ENCODE measurements around the gene MESP2.

Gene MESP2

GRCh38 chr15:89743594-89743993 lies 32.5 kb upstream of the MESP2 start:
- H3K27ac ChIP-seq = no peak overlapping the region
- TF ChIP-seq ZFX (IDR thresholded peaks at IDR 0.05; ENCODE audit: borderline replicate concordance) (no peak), CTCF (IDR thresholded peaks at IDR 0.05) (no peak)

GRCh38 chr15:89745131-89745530 lies 31.0 kb upstream of the MESP2 start:
- no peak overlapping the region for H3K27ac ChIP-seq
- TF ChIP-seq ZFX (IDR thresholded peaks at IDR 0.05; ENCODE audit: borderline replicate concordance) (no peak), CTCF (IDR thresholded peaks at IDR 0.05) (no peak)

- TF ChIP-seq CTCF (IDR thresholded peaks at IDR 0.05) (no peak), ZFX (IDR thresholded peaks at IDR 0.05; ENCODE audit: borderline replicate concordance) (no peak)
- no peak overlapping the region for H3K27ac ChIP-seq
Observed at GRCh38 chr15:89745768-89746167, 30.4 kb upstream of the MESP2 start.

- TF ChIP-seq ZFX (IDR thresholded peaks at IDR 0.05; ENCODE audit: borderline replicate concordance) = no peak
- TF ChIP-seq CTCF (IDR thresholded peaks at IDR 0.05) = no peak
- peak overlapping the region; percentile 42; the same call in 1 of the 2 replicates for H3K27ac ChIP-seq
Observed at GRCh38 chr15:89746386-89746780, 29.7 kb upstream of the MESP2 start.

- H3K27ac ChIP-seq = peak overlapping the region; percentile 42; the same call in 1 of the 2 replicates
- TF ChIP-seq ZFX (IDR thresholded peaks at IDR 0.05; ENCODE audit: borderline replicate concordance) (no peak), CTCF (IDR thresholded peaks at IDR 0.05) (no peak)
Observed at GRCh38 chr15:89747708-89748682, 28.1 kb upstream of the MESP2 start.

- TF ChIP-seq ZFX (IDR thresholded peaks at IDR 0.05; ENCODE audit: borderline replicate concordance) = no peak
- no peak for TF ChIP-seq CTCF (IDR thresholded peaks at IDR 0.05)
- peak overlapping the region; percentile 42; the same call in 1 of the 2 replicates for H3K27ac ChIP-seq
Observed at GRCh38 chr15:89749054-89749453, 27.1 kb upstream of the MESP2 start.

GRCh38 chr15:89749526-89749925 lies 26.6 kb upstream of the MESP2 start:
- H3K27ac ChIP-seq = peak overlapping the region; percentile 90; the same call in 1 of the 2 replicates
- TF ChIP-seq CTCF (IDR thresholded peaks at IDR 0.05) (no peak), ZFX (IDR thresholded peaks at IDR 0.05; ENCODE audit: borderline replicate concordance) (no peak)

Data from 22Rv1 (cell line).